ENCODE results near the gene FDCSP.

FDCSP gene

GRCh38 chr4:70225824-70226223 is at the start of gene FDCSP:
Gene FDCSP (plus strand): TSS chr4:70226124. CDS start chr4:70231195, 5,071 bp downstream.
- TF ChIP-seq REST (IDR thresholded peaks at IDR 0.05; ENCODE audit: low read depth) = no peak

GRCh38 chr4:70177090-70177489 is 48.8 kb upstream of the FDCSP start:
- TF ChIP-seq CREB1 (IDR thresholded peaks at IDR 0.05; ENCODE audit: low read depth) = no peak
- TF ChIP-seq EGR1 (IDR thresholded peaks at IDR 0.05) = no peak
- TF ChIP-seq EP300 (IDR thresholded peaks at IDR 0.05; ENCODE audit: borderline replicate concordance) = no peak
- TF ChIP-seq TAF1 (IDR thresholded peaks at IDR 0.05; ENCODE audit: low read depth) = no peak
- no peak for TF ChIP-seq YY1 (IDR thresholded peaks at IDR 0.05; ENCODE audit: low read depth)
- no peak for TF ChIP-seq NFIC (IDR thresholded peaks at IDR 0.05)
- no peak for TF ChIP-seq TEAD4 (IDR thresholded peaks at IDR 0.05)
- no peak for TF ChIP-seq REST (IDR thresholded peaks at IDR 0.05; ENCODE audit: low read depth)
- TF ChIP-seq ZBTB7A (IDR thresholded peaks at IDR 0.05; ENCODE audit: low read depth) = no peak
- TF ChIP-seq RAD21 (IDR thresholded peaks at IDR 0.05; ENCODE audit: low read depth) = no peak

GRCh38 chr4:70178075-70178660 is 47.8 kb upstream of the FDCSP start:
- TF ChIP-seq FOXM1 (IDR thresholded peaks at IDR 0.05; ENCODE audit: borderline replicate concordance, low read depth) (no peak), MAX (IDR thresholded peaks at IDR 0.05) (no peak), ZBTB7A (IDR thresholded peaks at IDR 0.05; ENCODE audit: low read depth) (no peak), TAF1 (IDR thresholded peaks at IDR 0.05; ENCODE audit: low read depth) (no peak), NFIC (IDR thresholded peaks at IDR 0.05) (no peak), CEBPB (IDR thresholded peaks at IDR 0.05) (no peak), EP300 (IDR thresholded peaks at IDR 0.05; ENCODE audit: borderline replicate concordance) (no peak), REST (IDR thresholded peaks at IDR 0.05; ENCODE audit: low read depth) (no peak), CREB1 (IDR thresholded peaks at IDR 0.05; ENCODE audit: low read depth) (no peak), YY1 (IDR thresholded peaks at IDR 0.05; ENCODE audit: low read depth) (no peak), EGR1 (IDR thresholded peaks at IDR 0.05) (no peak), RAD21 (IDR thresholded peaks at IDR 0.05; ENCODE audit: low read depth) (no peak), USF1 (IDR thresholded peaks at IDR 0.05) (no peak), TEAD4 (IDR thresholded peaks at IDR 0.05) (no peak)

GRCh38 chr4:70179811-70180210 is 46.1 kb upstream of the FDCSP start:
- TF ChIP-seq ZBTB7A (IDR thresholded peaks at IDR 0.05; ENCODE audit: low read depth) = no peak
- TF ChIP-seq NFIC (IDR thresholded peaks at IDR 0.05) = no peak
- no peak for TF ChIP-seq EGR1 (IDR thresholded peaks at IDR 0.05)
- TF ChIP-seq USF1 (IDR thresholded peaks at IDR 0.05) = no peak
- TF ChIP-seq MAX (IDR thresholded peaks at IDR 0.05) = no peak
- TF ChIP-seq YY1 (IDR thresholded peaks at IDR 0.05; ENCODE audit: low read depth) = no peak
- no peak for TF ChIP-seq REST (IDR thresholded peaks at IDR 0.05; ENCODE audit: low read depth)
